GM23338 (cell line): ENCODE measurements around the gene ALPP. TPM values are rescaled to one million over a fixed set of nuclear protein-coding genes. Genes with fewer than 3 reads are reported as not detected.

ENCODE experiments used
- ATAC-seq: fragments of 200-7000 bp; cut with Tn5 transposase; 3 replicates; pipeline ENCODE4 v1.9.1; 2020
- DNase-seq: peaks from one replicate; pipeline ENCODE4 v3.0.0-alpha.2; 2015; ENCODE audit warnings: low spot score
- H2AFZ ChIP-seq: fragments of 200-600 bp; sonication (generic); 2 replicates; pipeline ENCODE4 v1.8.0; 2016; ENCODE audit warnings: antibody characterized with exemption, mild to moderate bottlenecking, moderate library complexity
- H3F3A ChIP-seq: fragments of 200-600 bp; sonication (generic); replicated peaks from 2 replicates; pipeline ENCODE4 v1.8.0; 2017; ENCODE audit warnings: antibody characterized with exemption, mixed run types, low read depth
- H3K27ac ChIP-seq: fragments of 200-600 bp; sonication (generic); 2 replicates; pipeline ENCODE4 v1.6.1; 2016; ENCODE audit warnings: low read depth
- H3K27me3 ChIP-seq: fragments of 200-600 bp; sonication (generic); 2 replicates; pipeline ENCODE4 v1.8.0; 2016; ENCODE audit warnings: mild to moderate bottlenecking, mixed run types, moderate library complexity; ENCODE audit not compliant: insufficient read depth
- H3K36me3 ChIP-seq: fragments of 200-600 bp; sonication (generic); 2 replicates; pipeline ENCODE4 v1.8.0; 2016; ENCODE audit warnings: mild to moderate bottlenecking; ENCODE audit not compliant: insufficient read depth
- H3K4me1 ChIP-seq: fragments of 200-600 bp; sonication (generic); 2 replicates; pipeline ENCODE4 v1.8.0; 2016; ENCODE audit warnings: mild to moderate bottlenecking, moderate library complexity; ENCODE audit not compliant: insufficient read depth
- H3K4me2 ChIP-seq: fragments of 200-600 bp; sonication (generic); 2 replicates; pipeline ENCODE4 v1.7.1; 2017; ENCODE audit warnings: mixed run types
- H3K4me3 ChIP-seq: fragments of 200-600 bp; sonication (generic); 2 replicates; pipeline ENCODE4 v1.6.1; 2016; ENCODE audit warnings: mixed run types
- H3K79me2 ChIP-seq: fragments of 200-600 bp; sonication (generic); replicated peaks from 2 replicates; pipeline ENCODE4 v1.8.0; 2017; ENCODE audit warnings: mild to moderate bottlenecking; ENCODE audit not compliant: insufficient read depth
- H3K9me2 ChIP-seq: fragments of 200-600 bp; sonication (generic); 2 replicates; pipeline ENCODE4 v1.8.0; 2017; ENCODE audit not compliant: insufficient read depth
- H4K20me1 ChIP-seq: fragments of 200-600 bp; sonication (generic); replicated peaks from 2 replicates; pipeline ENCODE4 v1.8.0; 2017; ENCODE audit warnings: mild to moderate bottlenecking; ENCODE audit not compliant: insufficient read depth
- H3K27ac Mint-ChIP-seq: 2 replicates; pipeline ENCODE4 v1.8.0; 2020; ENCODE audit warnings: inconsistent platforms, mild to moderate bottlenecking, moderate library complexity, mixed read lengths
- H3K27me3 Mint-ChIP-seq: 3 replicates; pipeline ENCODE4 v1.8.0; 2022; ENCODE audit warnings: low read depth, mild to moderate bottlenecking, moderate library complexity, mixed read lengths, inconsistent platforms; ENCODE audit not compliant: insufficient read depth, poor library complexity
- H3K36me3 Mint-ChIP-seq: 3 replicates; pipeline ENCODE4 v1.8.0; 2021; ENCODE audit warnings: low read depth, mild to moderate bottlenecking, inconsistent platforms, moderate library complexity, mixed read lengths
- H3K4me1 Mint-ChIP-seq: 3 replicates; pipeline ENCODE4 v1.8.0; 2020; ENCODE audit warnings: mild to moderate bottlenecking, inconsistent platforms, mixed read lengths
- H3K4me3 Mint-ChIP-seq: 3 replicates; pipeline ENCODE4 v1.8.0; 2021; ENCODE audit warnings: moderate library complexity, mild to moderate bottlenecking, inconsistent platforms, mixed read lengths
- H3K9me3 Mint-ChIP-seq: 3 replicates; pipeline ENCODE4 v1.8.0; 2020; ENCODE audit warnings: moderate library complexity, mild to moderate bottlenecking, inconsistent platforms, mixed read lengths
- CREB1 ChIP-seq: fragments of 250-450 bp; sonication (Bioruptor Pico); IDR thresholded peaks from 2 replicates; pipeline ENCODE4 v1.5.0; 2020; ENCODE audit warnings: low read depth, mild to moderate bottlenecking, moderate library complexity
- EZH2 ChIP-seq: fragments of 200-600 bp; sonication (generic); IDR thresholded peaks from one replicate; pipeline ENCODE4 v1.8.0; 2017; ENCODE audit warnings: antibody characterized with exemption, mild to moderate bottlenecking, low read depth; ENCODE audit not compliant: unreplicated experiment
- EZH2phosphoT487 ChIP-seq: fragments of 200-600 bp; sonication (generic); IDR thresholded peaks from one replicate; pipeline ENCODE4 v1.8.1; 2018; ENCODE audit warnings: antibody characterized with exemption; ENCODE audit not compliant: unreplicated experiment
- JUNB ChIP-seq: IDR thresholded peaks from one replicate; pipeline ENCODE4 v1.6.1; 2016; ENCODE audit warnings: antibody characterized with exemption; ENCODE audit not compliant: unreplicated experiment
- NANOG ChIP-seq: IDR thresholded peaks from 2 replicates; pipeline ENCODE4 v1.6.1; 2016; ENCODE audit warnings: antibody characterized with exemption, borderline replicate concordance
- STAT1 ChIP-seq: IDR thresholded peaks from one replicate; pipeline ENCODE4 v1.6.1; 2016; ENCODE audit warnings: antibody characterized with exemption; ENCODE audit not compliant: unreplicated experiment
- ZNF114 ChIP-seq: fragments of 250-450 bp; sonication (Bioruptor Pico); IDR thresholded peaks from 2 replicates; pipeline ENCODE4 v1.5.0; 2020; ENCODE audit warnings: mild to moderate bottlenecking, moderate library complexity
- ZNF331 ChIP-seq: fragments of 250-450 bp; sonication (Bioruptor Pico); IDR thresholded peaks from 2 replicates; pipeline ENCODE4 v1.5.0; 2020; ENCODE audit warnings: low read depth, mild to moderate bottlenecking, moderate library complexity
- polyA plus RNA-seq: library from polyadenylated mRNA; unstranded; fragments of >200 nt; fragmentation: Nextera tagmentation; extraction: Ambion mirVana; gene quantifications from 2 replicates; pipeline ENCODE4 v1.2.1, GENCODE V29; 2016
- total RNA-seq: library from RNA; depleted of rRNA; stranded (reverse); fragments of >200 nt; shearing (Covaris generic); gene quantifications from 2 replicates; pipeline ENCODE4 v1.2.3, GENCODE V29; 2014
- TF ChIP-seq, protein P1 (sequence below): IDR thresholded peaks from one replicate; pipeline ENCODE4 v1.6.1; 2018; ENCODE audit warnings: antibody characterized with exemption; ENCODE audit not compliant: unreplicated experiment
- TF ChIP-seq, protein P2 (sequence below), 2 experiments: fragments of 200-600 bp in 1 of 2; sonication (generic) in 1 of 2; conservative IDR thresholded peaks; 2 replicates each; pipeline versions ENCODE4 v1.5.1 to v1.6.1; 2016 to 2017; ENCODE audit warnings: antibody characterized with exemption in 2 of 2, low read depth in 2 of 2, mild to moderate bottlenecking in 2 of 2, moderate library complexity in 1 of 2

The ALPP gene
- total and polyA plus RNA-seq, 2 experiments from 2014 or later: 0.28 TPM; not detected in 1

DNA sequence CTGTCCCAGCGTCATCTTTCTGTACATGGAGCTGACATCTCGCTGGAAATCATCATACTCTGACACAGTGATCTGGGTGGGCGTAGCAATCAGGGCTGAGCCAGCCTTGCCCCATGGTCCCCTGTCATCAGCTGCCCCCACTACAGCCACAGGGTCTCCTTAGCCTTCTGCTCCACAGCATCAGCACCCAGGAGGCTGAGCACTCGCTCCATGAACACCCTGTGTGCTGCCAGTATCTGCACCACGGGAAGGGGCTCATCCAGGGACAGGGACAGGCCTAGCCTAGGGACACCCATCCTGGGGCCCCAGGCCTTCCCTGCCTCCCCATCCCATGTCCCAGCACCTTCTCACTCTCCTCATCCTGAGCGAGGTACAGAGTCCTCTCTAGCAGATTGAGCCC, 39.5 kb downstream of the ALPP start (continued):
- TF ChIP-seq, protein P1, sequence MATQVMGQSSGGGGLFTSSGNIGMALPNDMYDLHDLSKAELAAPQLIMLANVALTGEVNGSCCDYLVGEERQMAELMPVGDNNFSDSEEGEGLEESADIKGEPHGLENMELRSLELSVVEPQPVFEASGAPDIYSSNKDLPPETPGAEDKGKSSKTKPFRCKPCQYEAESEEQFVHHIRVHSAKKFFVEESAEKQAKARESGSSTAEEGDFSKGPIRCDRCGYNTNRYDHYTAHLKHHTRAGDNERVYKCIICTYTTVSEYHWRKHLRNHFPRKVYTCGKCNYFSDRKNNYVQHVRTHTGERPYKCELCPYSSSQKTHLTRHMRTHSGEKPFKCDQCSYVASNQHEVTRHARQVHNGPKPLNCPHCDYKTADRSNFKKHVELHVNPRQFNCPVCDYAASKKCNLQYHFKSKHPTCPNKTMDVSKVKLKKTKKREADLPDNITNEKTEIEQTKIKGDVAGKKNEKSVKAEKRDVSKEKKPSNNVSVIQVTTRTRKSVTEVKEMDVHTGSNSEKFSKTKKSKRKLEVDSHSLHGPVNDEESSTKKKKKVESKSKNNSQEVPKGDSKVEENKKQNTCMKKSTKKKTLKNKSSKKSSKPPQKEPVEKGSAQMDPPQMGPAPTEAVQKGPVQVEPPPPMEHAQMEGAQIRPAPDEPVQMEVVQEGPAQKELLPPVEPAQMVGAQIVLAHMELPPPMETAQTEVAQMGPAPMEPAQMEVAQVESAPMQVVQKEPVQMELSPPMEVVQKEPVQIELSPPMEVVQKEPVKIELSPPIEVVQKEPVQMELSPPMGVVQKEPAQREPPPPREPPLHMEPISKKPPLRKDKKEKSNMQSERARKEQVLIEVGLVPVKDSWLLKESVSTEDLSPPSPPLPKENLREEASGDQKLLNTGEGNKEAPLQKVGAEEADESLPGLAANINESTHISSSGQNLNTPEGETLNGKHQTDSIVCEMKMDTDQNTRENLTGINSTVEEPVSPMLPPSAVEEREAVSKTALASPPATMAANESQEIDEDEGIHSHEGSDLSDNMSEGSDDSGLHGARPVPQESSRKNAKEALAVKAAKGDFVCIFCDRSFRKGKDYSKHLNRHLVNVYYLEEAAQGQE: no peak
- TF ChIP-seq JUNB (no peak), CREB1 (CRISPR knock-in tag) (no peak), STAT1 (no peak), EZH2phosphoT487 (no peak), NANOG (no peak)
- TF ChIP-seq, protein P2, sequence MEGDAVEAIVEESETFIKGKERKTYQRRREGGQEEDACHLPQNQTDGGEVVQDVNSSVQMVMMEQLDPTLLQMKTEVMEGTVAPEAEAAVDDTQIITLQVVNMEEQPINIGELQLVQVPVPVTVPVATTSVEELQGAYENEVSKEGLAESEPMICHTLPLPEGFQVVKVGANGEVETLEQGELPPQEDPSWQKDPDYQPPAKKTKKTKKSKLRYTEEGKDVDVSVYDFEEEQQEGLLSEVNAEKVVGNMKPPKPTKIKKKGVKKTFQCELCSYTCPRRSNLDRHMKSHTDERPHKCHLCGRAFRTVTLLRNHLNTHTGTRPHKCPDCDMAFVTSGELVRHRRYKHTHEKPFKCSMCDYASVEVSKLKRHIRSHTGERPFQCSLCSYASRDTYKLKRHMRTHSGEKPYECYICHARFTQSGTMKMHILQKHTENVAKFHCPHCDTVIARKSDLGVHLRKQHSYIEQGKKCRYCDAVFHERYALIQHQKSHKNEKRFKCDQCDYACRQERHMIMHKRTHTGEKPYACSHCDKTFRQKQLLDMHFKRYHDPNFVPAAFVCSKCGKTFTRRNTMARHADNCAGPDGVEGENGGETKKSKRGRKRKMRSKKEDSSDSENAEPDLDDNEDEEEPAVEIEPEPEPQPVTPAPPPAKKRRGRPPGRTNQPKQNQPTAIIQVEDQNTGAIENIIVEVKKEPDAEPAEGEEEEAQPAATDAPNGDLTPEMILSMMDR (conservative IDR thresholded peaks at IDR 0.05; ENCODE audit: low read depth in 2 of 2): no peak

DNA sequence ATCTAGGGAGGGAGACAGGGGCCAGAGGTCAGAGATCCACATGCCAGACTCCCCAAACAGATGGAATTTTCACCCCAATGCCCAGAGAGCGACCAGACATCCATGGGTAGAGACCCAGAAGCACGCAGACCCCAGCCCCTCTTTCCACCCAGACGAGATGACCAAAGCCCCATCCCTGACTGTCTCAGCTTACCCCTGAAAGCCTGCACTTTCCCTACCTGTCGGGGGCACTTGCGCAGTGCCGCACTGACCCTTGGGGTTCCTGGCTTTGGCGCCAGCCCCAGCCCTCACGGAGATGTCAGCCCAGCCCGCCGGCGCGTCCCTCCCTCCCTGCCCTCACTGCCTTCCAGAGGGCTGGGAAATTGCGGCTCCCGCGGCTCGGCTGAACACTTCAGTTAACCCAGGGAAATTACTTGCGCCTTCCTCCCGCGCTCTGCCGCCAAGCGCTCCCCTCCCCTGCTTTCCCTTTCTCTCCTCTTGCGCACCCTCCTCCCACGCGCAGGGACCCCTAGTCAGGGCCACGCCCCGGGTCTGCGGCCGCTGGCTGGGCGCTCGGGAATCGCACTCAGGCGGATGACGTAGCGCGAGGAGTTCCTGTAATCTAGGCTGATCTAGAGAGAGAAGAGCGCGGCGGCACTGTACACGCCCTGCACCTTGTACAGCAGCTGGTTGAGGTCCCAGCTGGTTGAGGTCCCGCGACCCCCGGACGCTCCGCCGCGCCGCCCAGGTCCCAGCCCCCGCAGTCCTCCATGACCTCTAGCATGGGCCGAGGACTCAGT, 40.1 kb downstream of the ALPP start:
- Histone ChIP-seq H3K79me2 (peaks cover 19% of the 10 kb centered on the region; the same call in 1 of the 2 replicates), H3K4me3 (peak overlapping the region; percentile 91), H3K9me2 (0 out of 2 replicates have a peak, but pooled peaks cover 3% of the 10 kb centered on the region), H3K27me3 (peaks cover 44% of the 10 kb centered on the region), H3K27ac (no peak overlapping the region), H4K20me1 (0 out of 2 replicates have a peak, but pooled peaks cover under 1% of the 10 kb centered on the region), H3K4me1 (peaks cover 17% of the 10 kb centered on the region), H3K4me2 (peak overlapping the region; percentile 96), H3F3A (peaks cover 13% of the 10 kb centered on the region), H2AFZ (peak overlapping the region; percentile 74), H3K36me3 (no peaks in the 10 kb centered on the region)
- H3K4me1 Mint-ChIP-seq: peaks cover 24% of the 10 kb centered on the region
- H3K27me3 Mint-ChIP-seq: peaks cover 58% of the 10 kb centered on the region
- H3K9me3 Mint-ChIP-seq: peaks cover 16% of the 10 kb centered on the region
- H3K4me3 Mint-ChIP-seq: peak overlapping the region; percentile 83
- H3K36me3 Mint-ChIP-seq: peaks cover 25% of the 10 kb centered on the region
- DNase-seq: peak; percentile 70
- ATAC-seq: peak; percentile 1
- H3K27ac Mint-ChIP-seq: no peak overlapping the region
- TF ChIP-seq, protein P1: no peak
- TF ChIP-seq EZH2: no peak
- no peak for TF ChIP-seq ZNF114 (CRISPR knock-in tag)
- TF ChIP-seq ZNF331: no peak
- TF ChIP-seq, protein P2 (conservative IDR thresholded peaks at IDR 0.05; ENCODE audit: low read depth in 2 of 2): no peak
